Pancreas (tissue), 10 donors: ENCODE measurements around the gene LRPAP1. TPM values are rescaled to one million over a fixed set of nuclear protein-coding genes. Genes with fewer than 3 reads are reported as not detected.

Experiments
- ATAC-seq, 4 donors: fragments of 200-7000 bp; cut with Tn5 transposase; one replicate each; pipeline versions ENCODE4 v1.8.0 to v1.9.1; 2020; ENCODE audit warnings: mild to moderate bottlenecking in 4 of 4, moderate library complexity in 4 of 4
- DNase-seq, 6 donors: peaks; one replicate each; pipeline ENCODE4 v3.0.0-alpha.2; 2020
- FAIRE-seq: peaks from 2 replicates; lab custom pipeline; 2012; peaks lifted over from hg19 to GRCh38; lab: Jason Lieb, UNC
- H3K27ac ChIP-seq, 4 donors: fragments of 200-600 bp; sonication (generic); 1 replicate in 3 of 4; 2 replicates in 1 of 4; pipeline versions ENCODE4 v1.5.0 to v1.8.0; 2020
- H3K27me3 ChIP-seq, 4 donors: fragments of 200-600 bp; one replicate each; pipeline ENCODE4 v1.8.0; 2021
- H3K36me3 ChIP-seq, 3 donors: fragments of 200-600 bp; sonication (generic) in 1 of 3; one replicate each; pipeline versions ENCODE4 v1.5.0 to v1.8.0; 2020 to 2021
- H3K4me1 ChIP-seq, 3 donors: fragments of 200-600 bp; one replicate each; pipeline ENCODE4 v1.8.0; 2021
- H3K4me3 ChIP-seq, 4 donors: fragments of 200-600 bp; sonication (generic) in 2 of 4; one replicate each; pipeline versions ENCODE4 v1.5.0 to v1.8.0; 2020 to 2021
- H3K9me3 ChIP-seq, 4 donors: fragments of 200-600 bp; one replicate each; pipeline ENCODE4 v1.8.0; 2021
- WGBS, 2 donors: extraction: QIAGEN DNeasy Blood & Tissue Kit; methylation state at CpG; one replicate each; pipeline ENCODE4 v1.1.7; 2013; 5-methylcytosine and 5-hydroxymethylcytosine counted together
- intact Hi-C, 3 donors: fragments of 100-400 bp; cut with DNase I; formaldehyde crosslinking; loops; one replicate each; pipeline versions ENCODE4 v1.11.1 to v1.14.2; 2022
- polyA plus RNA-seq, 2 donors: library from polyadenylated mRNA; stranded (reverse); fragments of 200-250 nt; gene quantifications; one replicate each; pipeline ENCODE4 v1.2.3, GENCODE V29; 2013
- total RNA-seq, 6 donors: library from RNA; stranded (reverse); fragmentation: NEBNext Ultra II Directional in 4 of 6; extraction: Animal tissue kit (Norgen Biotek cat#: 25700) in 4 of 6; gene quantifications; one replicate each; pipeline versions ENCODE4 v1.2.1 to v1.2.4, GENCODE V29; 2021 to 2023
- TF ChIP-seq, protein P1 (sequence below), 4 donors: fragments of 200-600 bp; sonication (generic) in 3 of 4; IDR thresholded peaks; one replicate each; pipeline versions ENCODE4 v1.5.0 to v1.8.0; 2021; ENCODE audit warnings: antibody characterized with exemption in 4 of 4
- donor health status: healthy with polysubstance abuse.
- donor health status: DM: no; HTN: no; CAD: no; lungs with moderate emphysema.
- donor health status: DM: no; HTN: no; CAD: no.
- donor health status: control.
- donor health status: control.
- donor health status: Bipolar disorder and iron deficiency.
- donor health status: DM: yes; HTN: yes; CAD: no.
- donor health status: DM: no; HTN: no; CAD: no.
- donor health status: DM: no; HTN: no; CAD: no.
- donor health status: DM: yes; HTN: yes; CAD: no.

The LRPAP1 gene
- total and polyA plus RNA-seq, 8 donors, result 30.4 to 129 (median 110) TPM

DNA sequence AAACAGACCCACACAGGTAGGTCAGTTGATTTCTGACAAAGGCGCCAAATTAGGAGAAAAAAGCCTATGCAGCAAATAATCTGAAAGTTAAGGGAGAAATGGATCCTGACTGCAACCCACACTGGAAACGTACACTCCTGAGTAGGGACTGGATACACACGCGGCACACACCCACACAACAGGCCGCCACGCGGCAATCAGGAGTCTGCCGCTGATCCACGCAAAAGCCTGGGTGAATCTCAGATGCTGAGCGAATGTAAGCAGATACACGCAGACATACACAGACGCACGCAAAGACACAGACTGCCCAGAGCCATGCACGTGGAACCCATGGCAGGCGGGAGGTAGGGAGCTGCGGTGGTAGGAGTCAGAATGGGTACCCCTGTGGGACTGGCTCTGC, 21.7 kb downstream of the LRPAP1 start:
- Histone ChIP-seq H3K4me3 (no peak overlapping the region), H3K9me3 (no peaks in the 10 kb centered on the region), H3K36me3 (peaks cover 0 to 51% (median 24%) of the 10 kb centered on the region in 3 donors), H3K4me1 (no peaks in the 10 kb centered on the region), H3K27ac (no peak overlapping the region), H3K27me3 (no peaks in the 10 kb centered on the region)
- DNase-seq, result peak in 2 of 6 donors; percentile 12 to 16
- FAIRE-seq, result no peak
- intact Hi-C loops, result no loop called here
- ATAC-seq, result no peak
- TF ChIP-seq, protein P1, sequence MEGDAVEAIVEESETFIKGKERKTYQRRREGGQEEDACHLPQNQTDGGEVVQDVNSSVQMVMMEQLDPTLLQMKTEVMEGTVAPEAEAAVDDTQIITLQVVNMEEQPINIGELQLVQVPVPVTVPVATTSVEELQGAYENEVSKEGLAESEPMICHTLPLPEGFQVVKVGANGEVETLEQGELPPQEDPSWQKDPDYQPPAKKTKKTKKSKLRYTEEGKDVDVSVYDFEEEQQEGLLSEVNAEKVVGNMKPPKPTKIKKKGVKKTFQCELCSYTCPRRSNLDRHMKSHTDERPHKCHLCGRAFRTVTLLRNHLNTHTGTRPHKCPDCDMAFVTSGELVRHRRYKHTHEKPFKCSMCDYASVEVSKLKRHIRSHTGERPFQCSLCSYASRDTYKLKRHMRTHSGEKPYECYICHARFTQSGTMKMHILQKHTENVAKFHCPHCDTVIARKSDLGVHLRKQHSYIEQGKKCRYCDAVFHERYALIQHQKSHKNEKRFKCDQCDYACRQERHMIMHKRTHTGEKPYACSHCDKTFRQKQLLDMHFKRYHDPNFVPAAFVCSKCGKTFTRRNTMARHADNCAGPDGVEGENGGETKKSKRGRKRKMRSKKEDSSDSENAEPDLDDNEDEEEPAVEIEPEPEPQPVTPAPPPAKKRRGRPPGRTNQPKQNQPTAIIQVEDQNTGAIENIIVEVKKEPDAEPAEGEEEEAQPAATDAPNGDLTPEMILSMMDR (IDR thresholded peaks at IDR 0.05), result no peak
- 93 to 98% methylated on average over 16 of the region's 16 CpGs for WGBS, 2 donors

DNA sequence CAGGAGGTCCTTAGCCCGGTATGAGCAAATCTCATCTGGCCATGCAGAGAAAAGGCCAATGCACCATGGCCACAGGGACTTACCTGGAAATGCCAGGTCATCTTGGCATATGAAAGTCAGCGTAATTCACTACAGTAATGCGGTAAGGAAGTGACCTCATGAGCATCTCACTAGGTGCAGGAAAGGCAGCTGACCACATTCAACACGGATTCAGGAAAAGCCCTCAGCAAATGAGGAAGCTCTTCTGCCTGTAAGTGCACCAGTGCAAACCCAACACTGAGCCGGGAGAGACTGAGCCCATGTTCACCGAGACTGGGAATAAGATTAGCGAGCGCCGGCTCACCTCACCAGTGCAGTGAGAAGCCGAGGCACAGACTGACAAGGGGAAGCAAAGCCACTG, 23.7 kb downstream of the LRPAP1 start:
- FAIRE-seq (no peak), ATAC-seq (no peak), DNase-seq (peak in 1 of 6 donors; percentile 16)
- no peak overlapping the region for H3K4me3 ChIP-seq
- no peaks in the 10 kb centered on the region for H3K27me3 ChIP-seq
- TF ChIP-seq, protein P1 (IDR thresholded peaks at IDR 0.05), result no peak
- intact Hi-C loops, result no loop called here
- 84 to 95% methylated on average over 10 of the region's 10 CpGs for WGBS, 2 donors
- no peaks in the 10 kb centered on the region for H3K9me3 ChIP-seq
- no peaks in the 10 kb centered on the region for H3K4me1 ChIP-seq
- peaks cover 0 to 34% (median 19%) of the 10 kb centered on the region in 3 donors for H3K36me3 ChIP-seq
- no peak overlapping the region for H3K27ac ChIP-seq

DNA sequence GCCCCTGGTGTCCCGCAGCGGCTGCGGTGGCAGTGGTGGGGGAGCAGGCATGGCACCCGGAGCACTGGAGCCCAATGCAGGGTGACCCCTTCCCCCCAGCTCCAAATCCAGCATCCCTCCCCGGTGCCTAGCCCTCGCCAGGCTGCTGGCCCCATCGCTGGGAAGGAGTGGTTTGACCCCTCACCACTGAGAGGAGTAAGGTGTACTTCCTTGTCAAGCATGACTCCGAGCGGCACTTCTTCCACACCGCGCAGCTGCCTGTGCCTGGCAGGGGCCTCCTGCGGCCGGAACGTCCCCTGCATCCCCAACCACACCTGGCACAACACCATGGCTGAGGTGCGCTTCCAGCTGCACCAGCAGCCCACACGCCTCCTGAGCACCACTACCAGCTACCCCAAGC, 27.0 kb downstream of the LRPAP1 start:
- no peaks in the 10 kb centered on the region for H3K27me3 ChIP-seq
- H3K9me3 ChIP-seq, result no peaks in the 10 kb centered on the region
- intact Hi-C loops, result no loop called here
- FAIRE-seq (no peak), DNase-seq (peak in 1 of 6 donors; percentile 66), ATAC-seq (no peak)
- peaks cover 0 to 25% (median 8%) of the 10 kb centered on the region in 3 donors for H3K36me3 ChIP-seq
- H3K27ac ChIP-seq, result no peak overlapping the region
- 91 to 97% methylated on average over 16 of the region's 16 CpGs for WGBS, 2 donors
- no peaks in the 10 kb centered on the region for H3K4me1 ChIP-seq
- no peak overlapping the region for H3K4me3 ChIP-seq
- TF ChIP-seq, protein P1 (IDR thresholded peaks at IDR 0.05), result no peak

DNA sequence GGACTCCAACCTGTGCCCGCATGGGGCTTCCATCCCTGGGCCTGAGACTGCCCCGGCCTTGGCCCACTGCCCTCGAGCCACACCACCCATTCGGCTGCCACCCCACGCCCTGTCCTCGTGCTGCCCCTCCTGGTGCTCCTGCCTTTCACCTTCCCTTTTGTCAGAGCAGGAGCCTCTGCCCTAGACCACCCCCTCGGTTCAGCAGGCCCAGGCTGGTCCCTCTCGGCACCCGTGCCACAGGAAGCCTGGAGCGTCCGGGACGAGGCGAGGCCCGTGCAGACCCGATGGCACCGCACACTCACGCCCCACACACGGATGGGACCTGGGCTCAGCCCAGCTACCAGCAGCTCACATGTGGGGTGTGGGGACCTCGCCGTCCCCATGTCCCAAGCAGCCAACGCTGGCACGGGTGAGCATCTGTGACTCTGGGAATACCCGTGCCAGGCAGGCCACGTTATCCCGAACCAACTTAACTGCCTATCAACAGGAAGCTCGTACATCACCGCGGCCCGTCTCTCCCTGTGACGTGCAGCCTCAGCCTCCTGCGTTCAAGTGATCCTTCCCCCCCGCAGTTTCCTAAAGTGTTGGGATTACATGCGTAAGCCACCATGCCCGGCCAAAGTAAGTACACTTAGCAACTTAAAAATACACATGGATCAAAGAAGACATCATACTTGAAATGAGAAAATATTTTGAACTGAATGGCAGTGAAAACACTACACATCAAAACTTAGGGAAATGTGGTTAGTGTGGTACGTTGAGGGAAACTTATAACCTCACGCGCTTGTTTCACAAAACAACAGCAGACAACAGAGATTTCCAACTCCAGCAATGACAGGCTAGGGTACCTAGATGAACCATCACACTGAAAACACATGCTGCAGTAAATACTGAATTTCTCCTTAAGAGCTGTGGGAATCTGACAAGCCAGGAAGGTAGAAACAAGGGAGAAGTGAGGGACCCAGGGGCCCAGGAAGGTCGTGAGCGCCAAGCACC, 29.0 kb downstream of the LRPAP1 start:
- no peak overlapping the region for H3K4me3 ChIP-seq
- no peaks in the 10 kb centered on the region for H3K4me1 ChIP-seq
- DNase-seq (peak in 1 of 6 donors; percentile 63), ATAC-seq (no peak), FAIRE-seq (no peak)
- no peaks in the 10 kb centered on the region for H3K9me3 ChIP-seq
- 85 to 91% methylated on average over 39 of the region's 39 CpGs for WGBS, 2 donors
- H3K36me3 ChIP-seq, result peaks cover 0 to 12% (median under 1%) of the 10 kb centered on the region in 3 donors
- intact Hi-C loops, result no loop called here
- H3K27me3 ChIP-seq, result no peaks in the 10 kb centered on the region
- H3K27ac ChIP-seq, result no peak overlapping the region
- TF ChIP-seq, protein P1 (IDR thresholded peaks at IDR 0.05), result no peak
